B cell (primary cell): ENCODE data around the gene IFITM1. TPM values are rescaled to one million over a fixed set of nuclear protein-coding genes. Genes with fewer than 3 reads are reported as not detected.

Source experiments
- ATAC-seq: fragments of 200-7000 bp; cut with Tn5 transposase; one replicate; pipeline ENCODE4 v1.10.0; 2021; ENCODE audit warnings: low read depth, mild to moderate bottlenecking, moderate number of reproducible peaks, moderate library complexity
- CTCF ChIA-PET: fragments of 350-600 bp; sonication (Branson Sonifier 250); formaldehyde crosslinking; loops from one replicate; lab custom pipeline; 2021; ENCODE audit warnings: antibody characterized with exemption, inconsistent platforms; lab: Charles Lee
- POLR2A ChIA-PET: fragments of 350-600 bp; sonication (Branson Sonifier 250); formaldehyde crosslinking; loops from one replicate; lab custom pipeline; 2021; ENCODE audit warnings: antibody characterized with exemption; lab: Charles Lee
- DNase-seq: peaks from one replicate; pipeline ENCODE4 v3.0.0; 2013
- H2AFZ ChIP-seq: 2 replicates; pipeline ENCODE4 v1.6.1; 2012; ENCODE audit warnings: mild to moderate bottlenecking, low read depth, low read length; ENCODE audit not compliant: insufficient read depth, poor library complexity, severe bottlenecking
- H3K27ac ChIP-seq, 2 donors: 1 replicate in 1 of 2; 2 replicates in 1 of 2; pipeline ENCODE4 v1.5.1; 2012 to 2013; ENCODE audit warnings: low read length in 2 of 2, mild to moderate bottlenecking in 2 of 2, moderate library complexity in 1 of 2
- H3K27me3 ChIP-seq, 4 experiments: fragments of 200-600 bp in 1 of 4; sonication (generic) in 1 of 4; replicated peaks in 1 of 4; 1 replicate in 2 of 4; 2 replicates in 2 of 4; pipeline versions ENCODE4 v1.6.1 to v1.7.0; 2013 to 2016; ENCODE audit warnings: low read length in 3 of 4, mild to moderate bottlenecking in 2 of 4, mixed read lengths in 1 of 4, moderate library complexity in 1 of 4; ENCODE audit not compliant: insufficient read depth in 4 of 4, control insufficient read depth in 3 of 4; ENCODE audit errors: control extremely low read depth in 1 of 4
- H3K36me3 ChIP-seq, 2 experiments: replicated peaks in 1 of 2; 1 replicate in 1 of 2; 2 replicates in 1 of 2; pipeline versions ENCODE4 v1.6.1 to v1.7.1; 2013; ENCODE audit warnings: low read length in 1 of 2; ENCODE audit not compliant: insufficient read depth in 2 of 2, control insufficient read depth in 1 of 2; ENCODE audit errors: control extremely low read depth in 1 of 2, extremely low read depth in 1 of 2
- H3K4me1 ChIP-seq, 2 donors: fragments of 200-600 bp in 1 of 2; sonication (generic) in 1 of 2; 1 replicate in 1 of 2; 2 replicates in 1 of 2; pipeline versions ENCODE4 v1.5.1 to v1.6.1; 2013 to 2017; ENCODE audit warnings: low read length in 2 of 2; ENCODE audit not compliant: control insufficient read depth in 2 of 2, insufficient read depth in 2 of 2
- H3K4me2 ChIP-seq: replicated peaks from 2 replicates; pipeline ENCODE3; 2012; ENCODE audit warnings: mild to moderate bottlenecking, low read depth, low read length; ENCODE audit not compliant: poor library complexity, severe bottlenecking
- H3K4me3 ChIP-seq, 5 experiments: fragments of 200-600 bp in 1 of 5; sonication (generic) in 1 of 5; 1 replicate in 3 of 5; 2 replicates in 2 of 5; pipeline versions ENCODE4 v1.5.1 to v1.7.0; 2011 to 2016; ENCODE audit warnings: low read length in 4 of 5, mild to moderate bottlenecking in 4 of 5, low read depth in 2 of 5, control low read depth in 1 of 5, moderate library complexity in 1 of 5; ENCODE audit not compliant: insufficient read depth in 1 of 5; ENCODE audit errors: control extremely low read depth in 1 of 5, extremely low read depth in 1 of 5
- H3K79me2 ChIP-seq: fragments of 200-600 bp; sonication (generic); one replicate; pipeline ENCODE4 v1.6.0; 2016; ENCODE audit warnings: low read length; ENCODE audit not compliant: control insufficient read depth, insufficient read depth
- H3K9ac ChIP-seq: fragments of 200-600 bp; sonication (generic); 2 replicates; pipeline ENCODE4 v1.6.1; 2017; ENCODE audit warnings: mild to moderate bottlenecking, low read length, moderate library complexity
- H3K9me3 ChIP-seq, 3 donors: one replicate each; pipeline versions ENCODE4 v1.6.1 to v1.7.1; 2013; ENCODE audit warnings: low read length in 2 of 3; ENCODE audit not compliant: control insufficient read depth in 2 of 3, insufficient read depth in 1 of 3; ENCODE audit errors: control extremely low read depth in 1 of 3
- H4K20me1 ChIP-seq: 2 replicates; pipeline ENCODE4 v1.6.0; 2012; ENCODE audit warnings: mild to moderate bottlenecking, low read length; ENCODE audit not compliant: insufficient read depth, control insufficient read depth, poor library complexity, severe bottlenecking
- H3K27ac Mint-ChIP-seq: one replicate; pipeline ENCODE4 v1.8.0; 2021; ENCODE audit warnings: mixed read lengths
- H3K27me3 Mint-ChIP-seq: one replicate; pipeline ENCODE4 v1.8.0; 2021; ENCODE audit warnings: mixed read lengths
- H3K4me1 Mint-ChIP-seq: one replicate; pipeline ENCODE4 v1.8.0; 2021; ENCODE audit warnings: mixed read lengths
- H3K4me3 Mint-ChIP-seq: one replicate; pipeline ENCODE4 v1.8.0; 2021; ENCODE audit warnings: mixed read lengths
- H3K9me3 Mint-ChIP-seq: one replicate; pipeline ENCODE4 v1.8.0; 2022; ENCODE audit warnings: mixed read lengths; ENCODE audit not compliant: insufficient read depth
- CTCF ChIP-seq: fragments of 200-600 bp; IDR thresholded peaks from one replicate; pipeline ENCODE4 v1.8.0; 2022; ENCODE audit warnings: antibody characterized with exemption, mild to moderate bottlenecking
- EZH2 ChIP-seq: IDR thresholded peaks from 2 replicates; pipeline ENCODE4 v1.6.1; 2012; ENCODE audit warnings: borderline replicate concordance, low read depth, mild to moderate bottlenecking, moderate library complexity, low read length; ENCODE audit not compliant: insufficient read depth, poor library complexity, severe bottlenecking
- WGBS: methylation state at CpG from one replicate; pipeline ENCODE4 v1.1.5; 2013; ENCODE audit warnings: missing lambda C conversion rate; ENCODE audit not compliant: insufficient coverage; 5-methylcytosine and 5-hydroxymethylcytosine counted together
- intact Hi-C: fragments of 100-400 bp; cut with micrococcal nuclease; formaldehyde crosslinking; loops from one replicate; pipeline ENCODE4 v1.10.0; 2022
- polyA plus RNA-seq: library from polyadenylated mRNA; depleted of rRNA; stranded (reverse); fragments of >200 nt; gene quantifications from 2 replicates; pipeline ENCODE4 v1.2.3, GENCODE V29; 2012
- total RNA-seq, 2 donors: library from RNA; stranded (reverse); fragments of 120-200 nt in 1 of 2; gene quantifications; 1 replicate in 1 of 2; 2 replicates in 1 of 2; pipeline versions ENCODE4 v1.2.3 to v1.2.4, GENCODE V29; 2013 to 2022

The IFITM1 gene
- total and polyA plus RNA-seq, 2 donors (not counting 1 experiment from before 2014, with no cell fraction given), result 19.5 to 83.7 TPM

- Histone ChIP-seq H3K4me3 (no peak overlapping the region), H3K4me2 (no peak overlapping the region), H3K36me3 (no peaks in the 10 kb centered on the region), H3K27me3 (no peaks in the 10 kb centered on the region), H4K20me1 (no peaks in the 10 kb centered on the region), H2AFZ (no peak overlapping the region), H3K79me2 (no peaks in the 10 kb centered on the region), H3K27ac (no peak overlapping the region), H3K9me3 (peaks cover 0 to 11% (median 0%) of the 10 kb centered on the region in 3 donors), H3K9ac (no peak overlapping the region), H3K4me1 (peaks cover 13 to 32% of the 10 kb centered on the region in 2 donors)
- peaks cover 27% of the 10 kb centered on the region for H3K4me1 Mint-ChIP-seq
- WGBS, result 91% methylated on average over 15 of the region's 25 CpGs
- no peak overlapping the region for H3K4me3 Mint-ChIP-seq
- H3K27ac Mint-ChIP-seq, result no peak overlapping the region
- no peak for TF ChIP-seq EZH2
- no peak for TF ChIP-seq CTCF
- no peaks in the 10 kb centered on the region for H3K27me3 Mint-ChIP-seq
- ChIA-PET CTCF (interaction anchor here (1.5 kb wide), 1 partner anchor 13 kb away, joined by 4 read pairs; no protein-coding TSS in a partner anchor), POLR2A (no interaction called here)
- no peaks in the 10 kb centered on the region for H3K9me3 Mint-ChIP-seq
- ATAC-seq (no peak), DNase-seq (no peak)
- intact Hi-C loops, result no loop called here
Measured at GRCh38 chr11:334264-334994, 20.6 kb downstream of the IFITM1 start.

DNA sequence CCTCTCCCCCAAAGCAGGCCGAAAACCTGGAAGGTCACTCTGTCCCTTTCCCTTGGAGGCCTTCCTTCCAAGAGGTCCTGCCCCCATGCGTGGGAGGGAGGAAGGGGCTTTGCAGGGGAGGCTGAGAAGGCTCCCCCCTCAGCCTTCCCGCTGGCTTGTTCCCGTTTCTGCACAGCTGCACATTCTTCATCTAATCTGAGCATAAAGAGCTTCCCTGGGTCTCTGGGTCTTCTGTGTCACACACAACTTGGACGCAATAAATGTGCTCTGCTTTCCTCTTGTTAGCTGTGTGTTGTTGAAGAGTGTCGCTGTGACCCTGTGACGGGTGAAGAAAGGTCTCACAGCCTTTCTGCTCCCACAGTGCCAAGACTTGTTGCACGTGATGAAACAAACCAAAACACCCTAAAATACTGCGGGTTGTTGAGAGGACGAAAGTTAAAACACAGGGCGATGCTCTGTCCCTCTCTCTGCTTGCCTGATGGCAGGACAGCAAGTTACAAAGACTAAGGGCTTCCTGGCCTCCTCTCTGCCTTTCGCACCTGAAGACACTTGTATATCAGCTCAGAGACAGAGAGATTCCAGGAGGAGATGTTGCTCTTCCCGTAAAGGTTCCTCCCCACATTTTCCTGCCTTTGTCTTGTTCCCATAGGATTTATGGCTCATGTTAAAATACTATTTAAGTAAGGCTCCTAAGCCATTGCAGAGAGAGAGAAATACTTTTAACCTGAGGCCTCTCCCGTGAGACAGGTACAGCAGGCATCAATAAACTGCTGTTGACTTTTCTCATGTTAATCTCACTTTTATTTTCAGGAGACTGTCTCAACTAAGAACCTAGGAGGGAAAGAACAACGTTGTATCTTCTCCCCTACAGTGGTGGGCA lies 22.2 kb downstream of the IFITM1 start:
- no peak overlapping the region for H3K9ac ChIP-seq
- H3K4me1 Mint-ChIP-seq, result peaks cover 21% of the 10 kb centered on the region
- ATAC-seq (no peak), DNase-seq (no peak)
- H3K27me3 ChIP-seq, result no peaks in the 10 kb centered on the region
- no peaks in the 10 kb centered on the region for H3K36me3 ChIP-seq
- no peak overlapping the region for H3K4me3 ChIP-seq
- WGBS, result 42% methylated on average over 4 of the region's 15 CpGs
- H3K9me3 ChIP-seq, result peaks cover 0 to 6% (median 0%) of the 10 kb centered on the region in 3 donors
- H4K20me1 ChIP-seq, result no peaks in the 10 kb centered on the region
- H3K4me2 ChIP-seq, result no peak overlapping the region
- no peak overlapping the region for H3K27ac ChIP-seq
- H3K4me1 ChIP-seq, result peaks cover 11 to 25% of the 10 kb centered on the region in 2 donors
- no peaks in the 10 kb centered on the region for H3K27me3 Mint-ChIP-seq
- intact Hi-C loops, result no loop called here
- no peak for TF ChIP-seq EZH2
- TF ChIP-seq CTCF, result no peak
- peak overlapping the region; percentile 23 for H3K27ac Mint-ChIP-seq
- no peak overlapping the region for H3K4me3 Mint-ChIP-seq
- H2AFZ ChIP-seq, result peak overlapping the region; percentile 54
- ChIA-PET CTCF (no interaction called here), POLR2A (no interaction called here)
- H3K9me3 Mint-ChIP-seq, result no peaks in the 10 kb centered on the region
- no peaks in the 10 kb centered on the region for H3K79me2 ChIP-seq
